Hematopoietic multipotent progenitor cell treated with erythropoietin and hydrocortisone succinate and interleukin-3 and kit ligand, for 6 days (in vitro differentiated cells): ENCODE measurements around the gene INHBC.

Experiments used
- DNase-seq: peaks from one replicate; pipeline ENCODE4 v3.0.0-alpha.2; 2015

The INHBC gene

GRCh38 chr12:57470286-57470969 is 35.8 kb downstream of the INHBC start:
- no peak for DNase-seq

- no peak for DNase-seq
These were observed 36.5 kb downstream of the INHBC start for GRCh38 chr12:57470970-57471656.

GRCh38 chr12:57471661-57472060 is 37.1 kb downstream of the INHBC start:
- DNase-seq, result no peak

- DNase-seq, result no peak
These were observed 37.8 kb downstream of the INHBC start for GRCh38 chr12:57472391-57472790.

GRCh38 chr12:57473392-57473791 is 38.8 kb downstream of the INHBC start:
- DNase-seq, result no peak

GRCh38 chr12:57473886-57474285 is 39.3 kb downstream of the INHBC start:
- no peak for DNase-seq

GRCh38 chr12:57474430-57474829 is 39.8 kb downstream of the INHBC start:
- peak; percentile 28 for DNase-seq

- DNase-seq, result no peak
These were observed 40.3 kb downstream of the INHBC start for GRCh38 chr12:57474862-57475261.

GRCh38 chr12:57475271-57476161 is 40.9 kb downstream of the INHBC start:
- peak; percentile 41 for DNase-seq

GRCh38 chr12:57476162-57476992 is 41.8 kb downstream of the INHBC start:
- DNase-seq, result peak; percentile 79

- peak; percentile 49 for DNase-seq
These were observed 42.6 kb downstream of the INHBC start for GRCh38 chr12:57476993-57477709.

- DNase-seq, result peak; percentile 76
These were observed 43.4 kb downstream of the INHBC start for GRCh38 chr12:57477710-57478681.

- DNase-seq, result no peak
These were observed 44.4 kb downstream of the INHBC start for GRCh38 chr12:57479043-57479375.

- peak; percentile 48 for DNase-seq
These were observed 45.0 kb downstream of the INHBC start, which contains the start of gene ARHGAP9 for GRCh38 chr12:57479376-57480115. Gene ARHGAP9 (minus strand): TSS chr12:57479866. CDS start chr12:57479406, 460 bp downstream.

GRCh38 chr12:57481671-57482070 is 47.1 kb downstream of the INHBC start:
- DNase-seq, result no peak

GRCh38 chr12:57483466-57483865 is 48.9 kb downstream of the INHBC start:
- no peak for DNase-seq

- no peak for DNase-seq
These were observed 51.1 kb downstream of the INHBC start for GRCh38 chr12:57485695-57486094.

GRCh38 chr12:57487055-57487596 is 52.5 kb downstream of the INHBC start:
- no peak for DNase-seq

GRCh38 chr12:57487597-57488401 is 53.2 kb downstream of the INHBC start, which contains the start of gene MARS1:
Gene MARS1 (plus strand): TSS chr12:57488068. CDS start chr12:57488091, 23 bp downstream.
- DNase-seq, result peak; percentile 99
